H9 (cell line): ENCODE measurements around the gene DYRK1A. TPM values are rescaled to one million over a fixed set of nuclear protein-coding genes. Genes with fewer than 3 reads are reported as not detected.

Experiments used
- DNase-seq: peaks from one replicate; pipeline ENCODE4 v3.0.0-alpha.2; 2017
- H2AFZ ChIP-seq: one replicate; pipeline ENCODE4 v1.6.1; 2013; ENCODE audit warnings: mild to moderate bottlenecking, low read length, control low read depth, moderate library complexity
- H2AK5ac ChIP-seq: 2 replicates; pipeline ENCODE4 v1.6.1; 2013; ENCODE audit warnings: low read length, control low read depth, mixed read lengths; ENCODE audit not compliant: insufficient read length
- H2BK120ac ChIP-seq: one replicate; pipeline ENCODE4 v1.6.1; 2013; ENCODE audit warnings: low read depth, mild to moderate bottlenecking, low read length, control low read depth, inconsistent platforms; ENCODE audit not compliant: poor library complexity, severe bottlenecking
- H2BK12ac ChIP-seq: 2 replicates; pipeline ENCODE4 v1.6.1; 2013; ENCODE audit warnings: low read length, control low read depth, mixed read lengths, low read depth; ENCODE audit not compliant: insufficient read length
- H2BK15ac ChIP-seq: 2 replicates; pipeline ENCODE4 v1.6.1; 2013; ENCODE audit warnings: low read depth, low read length, control low read depth
- H2BK20ac ChIP-seq: one replicate; pipeline ENCODE4 v1.6.1; 2013; ENCODE audit warnings: low read depth, mild to moderate bottlenecking, low read length, control low read depth, inconsistent platforms; ENCODE audit not compliant: poor library complexity, severe bottlenecking
- H2BK5ac ChIP-seq: 2 replicates; pipeline ENCODE4 v1.6.1; 2013; ENCODE audit warnings: low read length, control low read depth, mixed read lengths; ENCODE audit not compliant: insufficient read length
- H3K14ac ChIP-seq: 2 replicates; pipeline ENCODE4 v1.6.1; 2013; ENCODE audit warnings: low read length, control low read depth; ENCODE audit not compliant: insufficient read depth
- H3K18ac ChIP-seq: 2 replicates; pipeline ENCODE4 v1.6.1; 2013; ENCODE audit warnings: low read depth, mild to moderate bottlenecking, mixed read lengths, low read length, control low read depth; ENCODE audit not compliant: insufficient read length
- H3K23ac ChIP-seq: 2 replicates; pipeline ENCODE4 v1.6.1; 2013; ENCODE audit warnings: low read length, control low read depth, mixed read lengths, low read depth; ENCODE audit not compliant: insufficient read length
- H3K23me2 ChIP-seq: 2 replicates; pipeline ENCODE4 v1.6.1; 2013; ENCODE audit warnings: low read depth, mild to moderate bottlenecking, mixed read lengths, low read length, control low read depth; ENCODE audit not compliant: insufficient read length, poor library complexity, severe bottlenecking
- H3K27ac ChIP-seq: 2 replicates; pipeline ENCODE4 v1.5.1; 2013; ENCODE audit warnings: low read length, control low read depth, mixed read lengths, low read depth; ENCODE audit not compliant: insufficient read length
- H3K27me3 ChIP-seq: 2 replicates; pipeline ENCODE4 v1.6.1; 2013; ENCODE audit warnings: low read length, control low read depth, inconsistent platforms; ENCODE audit not compliant: insufficient read depth
- H3K4ac ChIP-seq: 2 replicates; pipeline ENCODE4 v1.6.1; 2013; ENCODE audit warnings: low read depth, mild to moderate bottlenecking, control low read depth, inconsistent platforms, low read length, moderate library complexity
- H3K4me1 ChIP-seq: 2 replicates; pipeline ENCODE4 v1.6.1; 2013; ENCODE audit warnings: low read length, control low read depth, inconsistent platforms; ENCODE audit not compliant: insufficient read depth
- H3K4me2 ChIP-seq: 2 replicates; pipeline ENCODE4 v1.6.1; 2013; ENCODE audit warnings: low read length, control low read depth, mixed read lengths; ENCODE audit not compliant: insufficient read length, insufficient read depth
- H3K56ac ChIP-seq: 2 replicates; pipeline ENCODE4 v1.6.1; 2013; ENCODE audit warnings: low read depth, mild to moderate bottlenecking, mixed read lengths, low read length, control low read depth; ENCODE audit not compliant: insufficient read length
- H3K79me1 ChIP-seq: 2 replicates; pipeline ENCODE4 v1.6.1; 2013; ENCODE audit warnings: low read depth, mild to moderate bottlenecking, moderate library complexity, low read length, control low read depth, inconsistent platforms; ENCODE audit not compliant: insufficient read depth, poor library complexity, severe bottlenecking
- H3K79me2 ChIP-seq: 2 replicates; pipeline ENCODE4 v1.6.1; 2013; ENCODE audit warnings: low read length, control low read depth, inconsistent platforms; ENCODE audit not compliant: insufficient read depth
- H3K9ac ChIP-seq: 2 replicates; pipeline ENCODE4 v1.6.1; 2013; ENCODE audit warnings: low read length, control low read depth, mixed read lengths; ENCODE audit not compliant: insufficient read length; ENCODE audit errors: extremely low read depth
- H3K9me3 ChIP-seq: one replicate; pipeline ENCODE4 v1.6.1; 2013; ENCODE audit warnings: low read depth, low read length, inconsistent platforms; ENCODE audit not compliant: control insufficient read depth
- H3T11ph ChIP-seq: one replicate; pipeline ENCODE4 v1.6.1; 2013; ENCODE audit warnings: mild to moderate bottlenecking, low read length, control low read depth, inconsistent platforms
- H4K20me1 ChIP-seq: one replicate; pipeline ENCODE4 v1.6.1; 2013; ENCODE audit not compliant: control insufficient read depth, insufficient read length, insufficient read depth
- H4K5ac ChIP-seq: 2 replicates; pipeline ENCODE4 v1.6.1; 2013; ENCODE audit warnings: low read depth, mild to moderate bottlenecking, mixed read lengths, low read length, control low read depth; ENCODE audit not compliant: insufficient read length
- H4K8ac ChIP-seq: replicated peaks from 2 replicates; pipeline ENCODE4 v1.6.1; 2013; ENCODE audit warnings: low read length, control low read depth, mixed read lengths, low read depth; ENCODE audit not compliant: insufficient read length
- H4K91ac ChIP-seq: 2 replicates; pipeline ENCODE4 v1.6.1; 2013; ENCODE audit warnings: low read depth, mild to moderate bottlenecking, moderate library complexity, mixed read lengths, low read length, control low read depth; ENCODE audit not compliant: insufficient read length
- H3K27ac Mint-ChIP-seq, 3 experiments: 2 replicates in 2 of 3; 3 replicates in 1 of 3; pipeline ENCODE4 v1.8.0; 2020 to 2021; ENCODE audit warnings: mixed read lengths in 3 of 3, mild to moderate bottlenecking in 1 of 3, moderate library complexity in 1 of 3
- H3K27me3 Mint-ChIP-seq: 2 replicates; pipeline ENCODE4 v1.8.0; 2021; ENCODE audit warnings: low read depth, mild to moderate bottlenecking, moderate library complexity, mixed read lengths
- H3K36me3 Mint-ChIP-seq, 3 experiments: 2 replicates in 2 of 3; 3 replicates in 1 of 3; pipeline ENCODE4 v1.8.0; 2020 to 2021; ENCODE audit warnings: low read depth in 3 of 3, mixed read lengths in 3 of 3; ENCODE audit not compliant: insufficient read depth in 1 of 3
- H3K4me1 Mint-ChIP-seq, 2 experiments: 2 replicates each; pipeline ENCODE4 v1.8.0; 2020; ENCODE audit warnings: mixed read lengths in 2 of 2
- H3K4me3 Mint-ChIP-seq, 2 experiments: 2 replicates in 1 of 2; 3 replicates in 1 of 2; pipeline ENCODE4 v1.8.0; 2020 to 2021; ENCODE audit warnings: mild to moderate bottlenecking in 2 of 2, mixed read lengths in 2 of 2, moderate library complexity in 1 of 2
- H3K9me3 Mint-ChIP-seq, 2 experiments: 2 replicates in 1 of 2; 3 replicates in 1 of 2; pipeline ENCODE4 v1.8.0; 2020; ENCODE audit warnings: mild to moderate bottlenecking in 2 of 2, mixed read lengths in 2 of 2, moderate library complexity in 1 of 2
- WGBS: extraction: QIAGEN DNeasy Blood & Tissue Kit; methylation state at CpG from one replicate; pipeline ENCODE4 v1.1.7; 2013; ENCODE audit warnings: missing lambda C conversion rate, low lambda C conversion rate, mixed read lengths; ENCODE audit not compliant: insufficient read length; ENCODE audit errors: extremely low coverage; 5-methylcytosine and 5-hydroxymethylcytosine counted together
- total RNA-seq: library from RNA; stranded (reverse); gene quantifications from 2 replicates; pipeline ENCODE4 v1.2.1, GENCODE V29; 2021
- TF ChIP-seq, protein P1 (sequence below): fragments of 200-600 bp; sonication (generic); conservative IDR thresholded peaks from 3 replicates; pipeline ENCODE4 v1.8.0; 2021; ENCODE audit warnings: antibody characterized with exemption, mild to moderate bottlenecking

The DYRK1A gene
- total RNA-seq, 1 experiment from 2014 or later = 73.6 TPM

DNA sequence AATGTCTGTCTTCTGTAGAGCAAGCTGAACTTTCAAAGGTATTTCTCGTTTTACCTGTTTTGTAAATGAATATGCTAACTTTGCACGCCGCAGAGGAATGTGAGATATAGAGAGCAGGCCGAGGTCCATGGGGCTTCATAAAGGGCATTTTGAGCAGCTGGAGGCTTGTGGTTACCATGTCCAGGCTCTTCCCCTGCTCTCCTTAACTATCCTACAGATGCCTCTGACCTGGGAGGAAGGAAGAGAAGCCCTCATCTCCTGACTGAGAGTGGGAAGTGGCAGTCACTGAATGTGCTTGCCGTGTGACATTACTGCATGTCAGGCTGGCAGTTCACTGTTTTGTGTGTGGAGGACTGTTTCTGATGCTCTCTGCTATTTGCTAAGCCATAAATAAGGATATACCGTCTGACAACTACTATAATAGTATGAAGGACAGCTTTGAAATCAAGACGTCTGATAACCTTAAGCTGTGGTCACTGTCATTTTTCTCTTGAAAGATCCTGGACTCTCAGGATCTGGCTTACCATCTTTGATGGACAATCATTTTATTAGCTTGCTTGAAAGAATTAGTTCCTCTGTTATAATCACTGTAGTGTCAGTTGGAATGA lies 92.2 kb downstream of the DYRK1A start:
- Histone ChIP-seq H2AFZ (no peak overlapping the region), H3K27me3 (no peaks in the 10 kb centered on the region), H3K23ac (no peak overlapping the region), H3K9ac (no peak overlapping the region), H3K4ac (no peak overlapping the region), H4K91ac (no peak overlapping the region), H3K18ac (no peak overlapping the region), H3K27ac (no peak overlapping the region), H2BK5ac (no peak overlapping the region), H2BK20ac (no peak overlapping the region), H2BK12ac (no peak overlapping the region), H4K8ac (no peak overlapping the region), H2AK5ac (no peak overlapping the region), H3K4me1 (peaks cover 15% of the 10 kb centered on the region), H3K56ac (no peak overlapping the region), H2BK15ac (no peak overlapping the region), H3K9me3 (no peaks in the 10 kb centered on the region), H3K79me1 (peaks cover 4% of the 10 kb centered on the region), H4K5ac (no peak overlapping the region), H3T11ph (no peak overlapping the region), H3K79me2 (peaks cover 30% of the 10 kb centered on the region; the same call in 1 of the 2 replicates), H3K4me2 (peak overlapping the region; percentile 20), H3K23me2 (no peaks in the 10 kb centered on the region), H3K14ac (no peak overlapping the region), H2BK120ac (no peak overlapping the region), H4K20me1 (peaks cover 2% of the 10 kb centered on the region)
- WGBS = no CpG with 5 or more reads among the region's 7 CpGs
- H3K4me3 Mint-ChIP-seq = no peak overlapping the region; a peak in 1 of 5 replicates
- TF ChIP-seq, protein P1, sequence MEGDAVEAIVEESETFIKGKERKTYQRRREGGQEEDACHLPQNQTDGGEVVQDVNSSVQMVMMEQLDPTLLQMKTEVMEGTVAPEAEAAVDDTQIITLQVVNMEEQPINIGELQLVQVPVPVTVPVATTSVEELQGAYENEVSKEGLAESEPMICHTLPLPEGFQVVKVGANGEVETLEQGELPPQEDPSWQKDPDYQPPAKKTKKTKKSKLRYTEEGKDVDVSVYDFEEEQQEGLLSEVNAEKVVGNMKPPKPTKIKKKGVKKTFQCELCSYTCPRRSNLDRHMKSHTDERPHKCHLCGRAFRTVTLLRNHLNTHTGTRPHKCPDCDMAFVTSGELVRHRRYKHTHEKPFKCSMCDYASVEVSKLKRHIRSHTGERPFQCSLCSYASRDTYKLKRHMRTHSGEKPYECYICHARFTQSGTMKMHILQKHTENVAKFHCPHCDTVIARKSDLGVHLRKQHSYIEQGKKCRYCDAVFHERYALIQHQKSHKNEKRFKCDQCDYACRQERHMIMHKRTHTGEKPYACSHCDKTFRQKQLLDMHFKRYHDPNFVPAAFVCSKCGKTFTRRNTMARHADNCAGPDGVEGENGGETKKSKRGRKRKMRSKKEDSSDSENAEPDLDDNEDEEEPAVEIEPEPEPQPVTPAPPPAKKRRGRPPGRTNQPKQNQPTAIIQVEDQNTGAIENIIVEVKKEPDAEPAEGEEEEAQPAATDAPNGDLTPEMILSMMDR = no peak
- peak overlapping the region in 1 of 3 experiments; percentile 52; a peak in 3 of 7 replicates for H3K27ac Mint-ChIP-seq
- 0 out of 7 replicates have a peak, but pooled peaks cover 0 to 3% (median 0%) of the 10 kb centered on the region in 3 experiments for H3K36me3 Mint-ChIP-seq
- H3K4me1 Mint-ChIP-seq = peaks cover 77 to 78% of the 10 kb centered on the region in 2 experiments
- no peaks in the 10 kb centered on the region; a peak in 1 of 5 replicates for H3K9me3 Mint-ChIP-seq
- DNase-seq = no peak
- no peaks in the 10 kb centered on the region for H3K27me3 Mint-ChIP-seq
